ENCODE results near the gene MYOF. TPM values are rescaled to one million over a fixed set of nuclear protein-coding genes. Genes with fewer than 3 reads are reported as not detected.

The MYOF gene
- total and polyA plus RNA-seq, 12 donors, result 4.1 to 119 (median 49.6) TPM

GRCh38 chr10:93313798-93314197 is 168.3 kb downstream of the MYOF start:
- no peak for DNase-seq
- Histone ChIP-seq H3K36me3 (replicated peaks in 1 of 2) (peaks cover 0 to 39% of the 10 kb centered on the region in 2 donors), H3K27me3 (no peaks in the 10 kb centered on the region), H3K27ac (no peak overlapping the region), H3K9me3 (replicated peaks in 1 of 3) (no peaks in the 10 kb centered on the region), H3K4me1 (replicated peaks in 1 of 2) (no peaks in the 10 kb centered on the region), H3K4me3 (no peak overlapping the region)
- 82 to 90% (median 85%) methylated on average over 7 of the region's 7 CpGs for WGBS, 4 donors
- TF ChIP-seq CTCF (IDR thresholded peaks at IDR 0.05) (no peak), POLR2A (IDR thresholded peaks at IDR 0.05) (no peak)
- intact Hi-C loops (cut with DNase I), result no loop called here

- Histone ChIP-seq H3K27me3 (no peaks in the 10 kb centered on the region), H3K4me3 (no peak overlapping the region), H3K36me3 (replicated peaks in 1 of 2) (peaks cover 0 to 21% of the 10 kb centered on the region in 2 donors), H3K4me1 (replicated peaks in 1 of 2) (no peaks in the 10 kb centered on the region), H3K9me3 (replicated peaks in 1 of 3) (no peaks in the 10 kb centered on the region), H3K27ac (peak overlapping the region in 1 of 5 donors; percentile 58)
- intact Hi-C loops (cut with DNase I), result no loop called here
- 33 to 52% (median 44%) methylated on average over 5 of the region's 5 CpGs for WGBS, 4 donors
- peak in 5 of 7 donors; percentile 29 to 83 (median 62) for DNase-seq
- TF ChIP-seq POLR2A (IDR thresholded peaks at IDR 0.05), result no peak
- no peak for TF ChIP-seq CTCF (IDR thresholded peaks at IDR 0.05)
Measured at GRCh38 chr10:93309062-93309461, 173.1 kb downstream of the MYOF start.

GRCh38 chr10:93305122-93305521 is 177.0 kb downstream of the MYOF start:
- no peak overlapping the region for H3K27ac ChIP-seq
- H3K36me3 ChIP-seq (replicated peaks in 1 of 2), result peaks cover 0 to 6% of the 10 kb centered on the region in 2 donors
- no peak overlapping the region for H3K4me3 ChIP-seq
- no peaks in the 10 kb centered on the region for H3K9me3 ChIP-seq (replicated peaks in 1 of 3)
- DNase-seq, result no peak
- no peaks in the 10 kb centered on the region for H3K4me1 ChIP-seq (replicated peaks in 1 of 2)
- no peak for TF ChIP-seq CTCF (IDR thresholded peaks at IDR 0.05)
- TF ChIP-seq POLR2A (IDR thresholded peaks at IDR 0.05), result no peak
- intact Hi-C loops (cut with DNase I), result no loop called here
- H3K27me3 ChIP-seq, result no peaks in the 10 kb centered on the region
- 86 to 95% (median 94%) methylated on average over 3 of the region's 3 CpGs for WGBS, 4 donors

GRCh38 chr10:93300981-93301380 is 181.2 kb downstream of the MYOF start:
- 86 to 91% (median 90%) methylated on average over 5 of the region's 5 CpGs for WGBS, 4 donors
- no peak for DNase-seq
- TF ChIP-seq POLR2A (IDR thresholded peaks at IDR 0.05) (no peak), CTCF (IDR thresholded peaks at IDR 0.05) (no peak)
- H3K27me3 ChIP-seq, result no peaks in the 10 kb centered on the region
- H3K4me3 ChIP-seq, result no peak overlapping the region
- H3K4me1 ChIP-seq (replicated peaks in 1 of 2), result no peaks in the 10 kb centered on the region
- H3K27ac ChIP-seq, result no peak overlapping the region
- intact Hi-C loops (cut with DNase I), result no loop called here
- H3K9me3 ChIP-seq (replicated peaks in 1 of 3), result no peaks in the 10 kb centered on the region
- H3K36me3 ChIP-seq (replicated peaks in 1 of 2), result no peaks in the 10 kb centered on the region
